OCI-LY1 (cell line): ENCODE data around the gene PTGES3L.

Source experiments
- H2AFZ ChIP-seq: fragments of 200-600 bp; sonication (generic), shearing (Covaris generic); 2 replicates; pipeline ENCODE4 v1.6.0; 2014; ENCODE audit warnings: antibody characterized with exemption, mild to moderate bottlenecking, low read length
- H3F3A ChIP-seq: fragments of 200-600 bp; sonication (generic), shearing (Covaris generic); 2 replicates; pipeline ENCODE4 v1.6.0; 2014; ENCODE audit warnings: mild to moderate bottlenecking, antibody characterized with exemption, low read length, moderate library complexity; ENCODE audit not compliant: insufficient read depth
- H3K27ac ChIP-seq: fragments of 200-600 bp; sonication (generic); 2 replicates; pipeline ENCODE4 v1.5.1; 2014; ENCODE audit warnings: low read length, mixed run types, mild to moderate bottlenecking, low read depth; ENCODE audit not compliant: poor library complexity, severe bottlenecking
- H3K27me3 ChIP-seq: fragments of 200-600 bp; sonication (generic); 2 replicates; pipeline ENCODE4 v1.6.0; 2014; ENCODE audit warnings: antibody characterized with exemption, mild to moderate bottlenecking, low read length, moderate library complexity; ENCODE audit not compliant: insufficient read depth
- H3K36me3 ChIP-seq: fragments of 200-600 bp; sonication (generic); 2 replicates; pipeline ENCODE4 v1.6.1; 2014; ENCODE audit warnings: mild to moderate bottlenecking, antibody characterized with exemption, low read length, moderate library complexity, mixed read lengths; ENCODE audit not compliant: insufficient read depth
- H3K4me1 ChIP-seq: fragments of 200-600 bp; sonication (generic); 2 replicates; pipeline ENCODE4 v1.5.1; 2014; ENCODE audit warnings: mild to moderate bottlenecking, low read length, moderate library complexity; ENCODE audit not compliant: insufficient read depth, severe bottlenecking
- H3K4me2 ChIP-seq: fragments of 200-600 bp; sonication (generic), shearing (Covaris generic); 2 replicates; pipeline ENCODE4 v1.6.1; 2014; ENCODE audit warnings: low read length
- H3K4me3 ChIP-seq: fragments of 200-600 bp; sonication (generic); 2 replicates; pipeline ENCODE4 v1.5.1; 2014; ENCODE audit warnings: low read length, low read depth, mild to moderate bottlenecking, mixed read lengths; ENCODE audit not compliant: poor library complexity, severe bottlenecking
- H3K79me2 ChIP-seq: fragments of 200-600 bp; shearing (Covaris generic); 2 replicates; pipeline ENCODE4 v1.6.1; 2016; ENCODE audit warnings: mixed run types, low read length, mixed read lengths; ENCODE audit not compliant: insufficient read depth
- H3K9ac ChIP-seq: fragments of 200-600 bp; sonication (generic), shearing (Covaris generic); 2 replicates; pipeline ENCODE4 v1.6.1; 2014; ENCODE audit warnings: mild to moderate bottlenecking, low read length, mixed read lengths
- H3K9me2 ChIP-seq: fragments of 200-600 bp; sonication (generic), shearing (Covaris generic); 2 replicates; pipeline ENCODE4 v1.6.1; 2014; ENCODE audit warnings: low read depth, mild to moderate bottlenecking, low read length, mixed read lengths
- H3K9me3 ChIP-seq: fragments of 200-600 bp; shearing (Covaris generic); 2 replicates; pipeline ENCODE4 v1.6.1; 2014; ENCODE audit warnings: low read length, mixed read lengths
- H4K20me1 ChIP-seq: fragments of 200-600 bp; sonication (generic), shearing (Covaris generic); 2 replicates; pipeline ENCODE4 v1.6.0; 2016; ENCODE audit warnings: mild to moderate bottlenecking, low read length; ENCODE audit not compliant: insufficient read depth
- EZH2 ChIP-seq: fragments of 200-600 bp; sonication (generic), shearing (Covaris generic); IDR thresholded peaks from 2 replicates; pipeline ENCODE4 v1.8.0; 2017; ENCODE audit warnings: borderline replicate concordance, mixed run types, mild to moderate bottlenecking, antibody characterized with exemption, low read length, moderate library complexity, mixed read lengths
- TF ChIP-seq, protein P1 (sequence below): fragments of 200-600 bp; sonication (generic), shearing (Covaris generic); IDR thresholded peaks from 2 replicates; pipeline ENCODE4 v1.5.1; 2017; ENCODE audit warnings: mild to moderate bottlenecking, antibody characterized with exemption, low read length, moderate library complexity, mixed read lengths

Gene PTGES3L

GRCh38 chr17:42918902-42919521, 60.9 kb downstream of the PTGES3L start:
- no peaks in the 10 kb centered on the region for H3K27me3 ChIP-seq
- no peaks in the 10 kb centered on the region for H3K4me1 ChIP-seq

More at GRCh38 chr17:42918902-42919521, 60.9 kb downstream of the PTGES3L start:
- Histone ChIP-seq H3K9me3 (no peaks in the 10 kb centered on the region), H3K9ac (no peak overlapping the region), H3K79me2 (no peaks in the 10 kb centered on the region), H3K36me3 (no peaks in the 10 kb centered on the region), H4K20me1 (no peaks in the 10 kb centered on the region), H3K27ac (no peak overlapping the region), H2AFZ (no peak overlapping the region), H3F3A (no peaks in the 10 kb centered on the region), H3K4me3 (no peak overlapping the region), H3K4me2 (no peak overlapping the region), H3K9me2 (no peaks in the 10 kb centered on the region)
- no peak for TF ChIP-seq EZH2
- TF ChIP-seq, protein P1, sequence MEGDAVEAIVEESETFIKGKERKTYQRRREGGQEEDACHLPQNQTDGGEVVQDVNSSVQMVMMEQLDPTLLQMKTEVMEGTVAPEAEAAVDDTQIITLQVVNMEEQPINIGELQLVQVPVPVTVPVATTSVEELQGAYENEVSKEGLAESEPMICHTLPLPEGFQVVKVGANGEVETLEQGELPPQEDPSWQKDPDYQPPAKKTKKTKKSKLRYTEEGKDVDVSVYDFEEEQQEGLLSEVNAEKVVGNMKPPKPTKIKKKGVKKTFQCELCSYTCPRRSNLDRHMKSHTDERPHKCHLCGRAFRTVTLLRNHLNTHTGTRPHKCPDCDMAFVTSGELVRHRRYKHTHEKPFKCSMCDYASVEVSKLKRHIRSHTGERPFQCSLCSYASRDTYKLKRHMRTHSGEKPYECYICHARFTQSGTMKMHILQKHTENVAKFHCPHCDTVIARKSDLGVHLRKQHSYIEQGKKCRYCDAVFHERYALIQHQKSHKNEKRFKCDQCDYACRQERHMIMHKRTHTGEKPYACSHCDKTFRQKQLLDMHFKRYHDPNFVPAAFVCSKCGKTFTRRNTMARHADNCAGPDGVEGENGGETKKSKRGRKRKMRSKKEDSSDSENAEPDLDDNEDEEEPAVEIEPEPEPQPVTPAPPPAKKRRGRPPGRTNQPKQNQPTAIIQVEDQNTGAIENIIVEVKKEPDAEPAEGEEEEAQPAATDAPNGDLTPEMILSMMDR: no peak
